Mucosa of gallbladder (tissue), 1 donor: ENCODE measurements around the gene TMEM109. TPM values are rescaled to one million over a fixed set of nuclear protein-coding genes. Genes with fewer than 3 reads are reported as not detected.

Source experiments
- DNase-seq: peaks from one replicate; pipeline ENCODE4 v3.0.0-alpha.2; 2020; ENCODE audit warnings: low spot score
- total RNA-seq: library from RNA; stranded (reverse); gene quantifications from one replicate; pipeline ENCODE4 v1.2.1, GENCODE V29; 2021
- donor health status: DM: no; HTN: no; CAD: no.

TMEM109 gene
- total RNA-seq, 1 donor from 2014 or later = 103 TPM

DNA sequence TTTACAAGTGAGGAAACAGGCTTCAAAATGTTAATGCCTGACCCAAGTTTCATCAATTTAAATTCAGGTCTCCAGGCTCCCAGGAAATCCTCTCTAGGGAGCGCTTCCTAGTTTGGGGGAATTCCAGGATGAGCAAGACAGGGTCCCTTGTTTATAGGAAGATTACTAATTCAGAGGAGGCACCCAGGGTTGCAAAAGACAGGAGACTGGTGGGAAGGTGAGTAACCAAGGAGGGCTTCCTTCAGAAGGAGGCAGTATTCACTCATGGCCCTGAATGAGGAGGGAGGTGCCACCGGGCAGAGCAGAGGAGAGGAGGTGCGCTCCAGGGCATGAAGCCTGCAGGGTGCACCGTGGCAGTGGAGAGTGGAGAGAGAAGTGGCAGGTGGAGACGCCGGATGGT is 11.9 kb downstream of the TMEM109 start:
- DNase-seq = no peak

- DNase-seq = no peak
Observed at GRCh38 chr11:60926500-60926899, 12.5 kb downstream of the TMEM109 start.

GRCh38 chr11:60927061-60927592 is 13.2 kb downstream of the TMEM109 start:
- DNase-seq = no peak

DNA sequence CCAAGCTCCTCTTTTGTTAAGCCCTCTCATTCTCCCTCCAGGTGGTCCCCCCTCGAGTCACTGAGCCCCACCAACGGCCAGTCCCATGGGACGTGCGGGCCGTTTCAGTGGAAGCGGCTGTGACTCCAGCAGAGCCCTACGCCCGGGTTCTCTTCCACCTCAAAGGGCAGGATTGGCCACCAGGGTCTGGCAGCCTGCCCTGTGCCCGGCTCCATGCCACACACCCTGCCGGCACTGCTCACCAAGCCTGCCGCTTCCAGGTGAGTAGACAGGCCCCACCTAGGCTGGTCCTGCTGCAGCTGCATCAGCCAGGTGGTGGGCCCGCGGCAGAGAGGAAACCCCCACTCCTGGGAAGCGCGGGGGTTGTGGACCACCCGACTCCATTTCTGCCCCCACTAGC is 13.6 kb downstream of the TMEM109 start:
- DNase-seq = no peak

DNA sequence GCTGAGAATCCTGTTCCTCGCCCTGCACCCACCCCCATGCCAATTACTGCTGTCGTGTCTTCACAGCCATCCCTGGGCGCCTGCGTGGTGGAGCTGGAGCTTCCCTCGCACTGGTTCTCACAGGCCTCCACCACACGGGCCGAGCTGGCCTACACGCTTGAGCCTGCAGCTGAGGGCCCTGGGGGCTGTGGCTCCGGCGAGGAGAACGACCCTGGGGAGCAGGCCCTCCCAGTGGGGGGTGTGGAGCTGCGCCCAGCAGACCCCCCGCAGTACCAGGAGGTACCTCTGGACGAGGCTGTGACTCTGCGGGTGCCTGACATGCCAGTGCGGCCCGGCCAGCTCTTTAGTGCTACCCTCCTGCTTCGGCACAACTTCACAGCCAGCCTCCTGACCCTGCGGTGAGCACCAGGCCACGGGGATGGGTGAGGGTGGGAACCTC is 14.6 kb downstream of the TMEM109 start:
- DNase-seq = no peak

DNA sequence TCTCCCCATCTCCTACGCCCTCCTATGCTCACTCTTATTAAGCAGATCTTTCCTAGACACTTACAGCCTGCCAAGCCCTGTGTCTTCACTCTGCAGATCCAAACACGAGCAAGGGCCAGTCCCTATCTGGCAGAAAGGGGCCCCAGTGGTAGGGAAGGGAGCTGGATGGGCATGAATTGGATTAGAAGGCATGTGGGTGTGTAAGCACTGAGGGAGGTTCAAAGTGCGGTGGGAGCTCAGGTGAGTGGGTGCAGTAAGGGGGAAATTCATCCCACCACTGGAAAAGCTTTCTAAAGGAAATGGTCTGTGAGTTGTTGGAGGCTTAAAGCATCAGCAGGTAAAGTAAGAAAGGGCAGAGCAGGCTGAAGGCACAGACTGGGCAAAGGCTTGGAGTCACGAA is 15.8 kb downstream of the TMEM109 start:
- DNase-seq = no peak

DNA sequence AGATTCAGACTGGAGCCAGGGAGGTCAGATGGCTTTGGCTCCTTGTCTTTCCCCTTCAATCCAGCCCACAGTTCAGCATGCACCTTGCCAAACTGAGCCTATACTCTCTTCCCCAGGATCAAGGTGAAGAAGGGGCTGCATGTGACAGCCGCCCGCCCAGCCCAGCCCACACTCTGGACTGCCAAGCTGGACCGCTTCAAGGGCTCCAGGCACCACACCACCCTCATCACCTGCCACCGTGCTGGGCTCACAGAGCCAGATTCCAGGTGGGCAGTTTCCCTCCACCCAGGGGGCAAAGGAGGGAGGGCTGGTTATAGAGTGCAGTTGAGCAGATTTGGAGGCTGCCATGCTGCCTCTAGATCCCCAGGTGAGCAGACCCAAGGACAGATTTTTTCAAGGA is 16.4 kb downstream of the TMEM109 start:
- no peak for DNase-seq

DNA sequence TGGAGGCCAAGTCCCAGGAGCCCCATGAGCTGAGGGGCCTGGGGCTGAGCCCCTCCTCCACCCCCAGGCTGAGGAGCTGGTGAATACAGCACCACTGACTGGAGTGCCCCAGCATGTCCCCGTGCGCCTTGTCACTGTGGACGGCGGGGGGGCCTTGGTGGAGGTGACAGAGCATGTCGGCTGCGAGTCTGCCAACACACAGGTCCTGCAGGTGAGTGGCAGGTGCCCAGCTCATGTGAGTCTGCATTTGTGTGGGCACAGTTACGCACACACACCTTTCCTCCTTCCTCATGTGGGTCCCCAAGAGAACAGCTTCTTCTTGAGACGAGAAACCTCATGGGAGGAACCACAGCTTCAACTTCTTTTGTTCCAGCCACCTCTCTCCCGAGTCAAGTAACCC is 18.0 kb downstream of the TMEM109 start:
- no peak for DNase-seq

- DNase-seq = no peak
Observed at GRCh38 chr11:60932605-60933356, 18.8 kb downstream of the TMEM109 start.

DNA sequence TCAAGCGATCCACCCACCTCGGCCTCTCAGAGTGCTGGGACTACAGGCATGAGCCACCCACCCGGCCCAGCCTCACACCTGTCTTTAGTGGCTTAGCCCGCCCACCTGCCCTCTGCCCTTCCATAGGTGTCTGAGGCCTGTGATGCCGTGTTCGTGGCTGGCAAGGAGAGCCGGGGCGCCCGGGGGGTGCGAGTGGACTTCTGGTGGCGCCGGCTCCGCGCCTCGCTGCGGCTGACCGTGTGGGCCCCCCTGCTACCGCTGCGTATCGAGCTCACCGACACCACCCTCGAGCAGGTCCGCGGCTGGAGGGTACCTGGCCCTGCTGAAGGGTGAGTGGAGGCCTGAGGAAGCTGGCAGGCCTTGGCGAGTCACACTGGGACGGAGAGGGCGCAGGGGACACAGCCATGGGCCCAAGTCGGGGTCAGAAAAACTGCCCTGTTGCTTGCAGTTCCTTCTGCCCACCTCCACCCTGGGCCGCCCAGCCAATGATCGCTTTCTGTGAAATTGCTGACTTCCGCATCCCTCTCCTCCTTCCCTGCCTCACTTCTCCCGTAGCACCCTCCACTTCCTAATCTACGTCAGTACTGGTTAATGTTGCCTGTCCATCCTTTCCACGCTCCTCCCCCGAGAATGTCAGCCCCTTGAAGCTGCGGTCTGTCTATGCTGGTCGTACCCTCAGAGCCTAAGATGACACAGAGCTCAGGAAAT is 19.6 kb downstream of the TMEM109 start:
- no peak for DNase-seq

- DNase-seq = no peak
Observed at GRCh38 chr11:60934124-60934789, 20.3 kb downstream of the TMEM109 start.

GRCh38 chr11:60934790-60935605 is 21.0 kb downstream of the TMEM109 start:
- no peak for DNase-seq

DNA sequence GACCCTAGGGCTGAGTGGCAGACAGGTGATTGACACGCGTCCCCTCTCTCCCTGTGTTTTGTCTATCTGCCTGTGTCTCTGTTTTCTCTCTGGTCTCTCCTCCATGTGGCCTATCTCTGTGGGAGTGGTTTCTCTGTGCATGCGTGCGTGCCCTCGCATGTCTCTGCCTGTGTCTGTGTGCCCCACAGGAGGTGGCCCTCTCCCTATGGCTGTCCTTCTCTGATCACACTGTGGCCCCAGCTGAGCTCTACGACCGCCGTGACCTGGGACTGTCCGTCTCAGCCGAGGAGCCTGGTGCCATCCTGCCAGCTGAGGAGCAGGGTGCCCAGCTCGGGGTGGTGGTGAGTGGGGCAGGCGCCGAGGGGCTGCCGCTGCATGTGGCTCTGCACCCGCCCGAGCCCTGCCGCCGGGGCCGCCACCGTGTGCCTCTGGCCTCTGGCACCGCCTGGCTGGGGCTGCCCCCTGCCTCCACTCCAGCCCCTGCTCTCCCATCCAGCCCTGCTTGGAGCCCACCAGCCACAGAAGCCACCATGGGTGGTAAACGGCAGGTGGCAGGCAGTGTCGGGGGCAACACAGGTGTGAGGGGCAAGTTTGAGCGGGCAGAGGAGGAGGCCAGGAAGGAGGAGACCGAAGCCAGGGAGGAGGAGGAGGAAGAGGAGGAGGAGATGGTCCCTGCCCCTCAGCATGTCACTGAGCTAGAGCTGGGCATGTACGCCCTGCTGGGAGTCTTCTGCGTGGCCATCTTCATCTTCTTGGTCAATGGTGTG is 21.9 kb downstream of the TMEM109 start:
- no peak for DNase-seq

- DNase-seq = no peak
Observed at GRCh38 chr11:60936467-60937143, 22.6 kb downstream of the TMEM109 start.

DNA sequence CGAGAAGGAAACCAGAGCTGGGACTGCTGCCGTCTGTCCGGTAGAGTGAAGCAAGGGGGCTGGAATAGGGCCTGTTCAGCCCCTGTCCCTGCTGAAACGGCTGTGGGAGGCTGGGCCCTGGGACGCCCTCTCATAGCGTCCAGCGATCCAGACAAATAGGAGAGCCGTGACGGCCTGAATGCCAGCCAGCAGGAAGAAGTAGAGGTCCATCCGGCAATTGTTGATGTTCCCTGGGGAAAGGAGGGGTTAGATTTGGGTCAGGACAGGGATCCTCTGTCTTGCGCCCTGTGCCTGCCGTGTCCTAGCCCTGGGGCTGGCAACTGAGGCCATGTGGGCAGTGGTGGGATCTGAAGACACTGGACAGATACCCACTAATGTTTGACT is 23.2 kb downstream of the TMEM109 start:
- no peak for DNase-seq

DNA sequence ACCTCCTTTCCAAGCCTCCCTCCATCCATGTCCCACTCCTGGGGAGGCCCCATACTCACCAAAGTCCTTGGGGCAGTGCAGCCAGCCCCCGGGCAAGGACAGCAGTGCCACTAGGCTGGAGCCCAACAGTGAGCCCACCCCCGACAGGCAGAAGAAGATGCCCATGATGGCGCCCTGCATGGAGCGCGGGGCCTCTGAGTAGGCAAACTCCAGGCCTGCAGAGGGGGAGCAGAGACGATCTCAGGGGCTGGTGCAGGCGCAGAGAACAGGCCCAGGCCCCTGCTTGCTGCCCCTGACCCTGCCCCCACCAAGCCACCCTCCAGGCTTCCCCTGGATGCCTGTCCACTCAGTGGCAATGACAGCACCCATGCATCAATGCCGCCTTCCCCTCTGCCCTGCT is 23.9 kb downstream of the TMEM109 start:
- no peak for DNase-seq

- DNase-seq = no peak
Observed at GRCh38 chr11:60938500-60938899, 24.5 kb downstream of the TMEM109 start.

DNA sequence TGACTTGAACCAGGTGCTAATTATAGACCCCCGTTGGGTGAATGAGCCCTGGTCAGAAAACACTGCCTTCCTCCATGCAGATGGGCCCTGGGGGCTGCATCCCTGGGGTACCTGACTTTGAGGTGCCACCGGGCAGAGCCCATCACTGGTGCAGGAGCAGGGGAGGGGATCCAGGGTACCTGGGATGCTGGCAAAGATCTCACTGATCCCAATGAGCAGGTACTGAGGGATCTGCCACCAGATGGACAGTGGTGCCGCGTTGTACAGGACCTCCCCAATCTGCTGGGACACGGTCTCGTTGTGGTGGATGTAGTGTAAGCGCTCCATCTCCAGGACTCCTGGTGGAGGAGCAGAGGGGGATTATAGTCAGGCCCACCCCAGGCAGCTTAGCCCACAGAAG is 25.3 kb downstream of the TMEM109 start:
- no peak for DNase-seq

DNA sequence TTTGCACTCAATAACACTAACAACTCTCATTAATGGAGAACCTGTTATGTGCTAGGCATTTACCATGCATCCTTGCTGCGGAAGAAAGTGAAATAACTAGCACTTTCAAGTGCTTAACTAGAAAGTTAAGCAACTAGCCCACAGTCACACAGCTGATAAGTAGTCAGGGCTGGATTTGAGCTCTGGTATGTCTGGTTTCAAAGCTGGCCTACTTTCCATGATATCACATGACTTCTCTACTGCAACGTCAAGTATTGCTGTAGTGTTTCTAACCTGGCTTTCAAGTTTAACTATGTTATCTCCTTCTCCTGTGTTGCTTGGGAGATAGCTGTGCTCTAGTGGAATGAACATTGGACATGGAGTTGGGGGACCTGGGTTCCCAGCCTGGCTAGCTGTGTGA is 25.9 kb downstream of the TMEM109 start:
- no peak for DNase-seq

GRCh38 chr11:60941371-60942119 is 27.6 kb downstream of the TMEM109 start:
- DNase-seq = no peak
